ENCODE results near the gene ADAR. TPM values are rescaled to one million over a fixed set of nuclear protein-coding genes. Genes with fewer than 3 reads are reported as not detected.

The ADAR gene
- total and polyA plus RNA-seq, 10 donors: 25.6 to 249 (median 225) TPM

GRCh38 chr1:154575951-154576566 lies 31.9 kb downstream of the ADAR start:
- H3K4me1 ChIP-seq: peaks cover 4 to 32% (median 17%) of the 10 kb centered on the region in 6 donors
- no peak for DNase-seq
- H3K9me3 ChIP-seq: no peaks in the 10 kb centered on the region
- peak overlapping the region in 1 of 8 donors; percentile 67 for H3K27ac ChIP-seq
- intact Hi-C loops (cut with DNase I; ENCODE audit: low total_unique reads): no loop called here
- H3K27me3 ChIP-seq (replicated peaks in 1 of 7): peaks cover 0 to 9% (median 0%) of the 10 kb centered on the region in 7 donors
- WGBS, 5 donors: 76 to 88% (median 83%) methylated on average over 8 of the region's 8 CpGs
- H3K4me3 ChIP-seq: no peak overlapping the region
- H3K36me3 ChIP-seq: peaks cover 0 to 40% (median 26%) of the 10 kb centered on the region in 6 donors
- peak; percentile 5 to 49 (median 28) for TF ChIP-seq POLR2AphosphoS5 (IDR thresholded peaks at IDR 0.05)
- TF ChIP-seq POLR2A (IDR thresholded peaks at IDR 0.05): no peak

- WGBS, 5 donors: 81 to 85% (median 84%) methylated on average over 10 of the region's 10 CpGs
- Histone ChIP-seq H3K36me3 (peaks cover 0 to 32% (median 19%) of the 10 kb centered on the region in 6 donors), H3K9me3 (no peaks in the 10 kb centered on the region), H3K27me3 (replicated peaks in 1 of 7) (peaks cover 0 to 9% (median 0%) of the 10 kb centered on the region in 7 donors), H3K27ac (no peak overlapping the region), H3K4me3 (no peak overlapping the region), H3K4me1 (peaks cover 4 to 32% (median 17%) of the 10 kb centered on the region in 6 donors)
- intact Hi-C loops (cut with DNase I; ENCODE audit: low total_unique reads): no loop called here
- DNase-seq: no peak
- TF ChIP-seq POLR2AphosphoS5 (IDR thresholded peaks at IDR 0.05) (no peak), POLR2A (IDR thresholded peaks at IDR 0.05) (no peak), CTCF (IDR thresholded peaks at IDR 0.05 in 8 of 11, conservative IDR thresholded peaks at IDR 0.05 in 3 of 11) (no peak)
Measured at GRCh38 chr1:154575147-154575927, 32.6 kb downstream of the ADAR start.

- H3K9me3 ChIP-seq: no peaks in the 10 kb centered on the region
- no peak for DNase-seq
- 26 to 41% (median 33%) methylated on average over 7 of the region's 7 CpGs for WGBS, 5 donors
- intact Hi-C loops (cut with DNase I; ENCODE audit: low total_unique reads): no loop called here
- H3K4me3 ChIP-seq: no peak overlapping the region
- peaks cover 0 to 26% (median 13%) of the 10 kb centered on the region in 6 donors for H3K36me3 ChIP-seq
- H3K27me3 ChIP-seq (replicated peaks in 1 of 7): peaks cover 0 to 14% (median 0%) of the 10 kb centered on the region in 7 donors
- no peak overlapping the region for H3K27ac ChIP-seq
- peaks cover 4 to 31% (median 17%) of the 10 kb centered on the region in 6 donors for H3K4me1 ChIP-seq
- TF ChIP-seq POLR2A (IDR thresholded peaks at IDR 0.05) (no peak), CTCF (IDR thresholded peaks at IDR 0.05 in 8 of 11, conservative IDR thresholded peaks at IDR 0.05 in 3 of 11) (no peak), POLR2AphosphoS5 (IDR thresholded peaks at IDR 0.05) (no peak)
Measured at GRCh38 chr1:154574716-154575115, 33.3 kb downstream of the ADAR start.

- H3K4me1 ChIP-seq: peaks cover 4 to 19% (median 12%) of the 10 kb centered on the region in 6 donors
- intact Hi-C loops (cut with DNase I; ENCODE audit: low total_unique reads): no loop called here
Measured at GRCh38 chr1:154573168-154573510, 34.8 kb downstream of the ADAR start.

More at GRCh38 chr1:154573168-154573510, 34.8 kb downstream of the ADAR start:
- DNase-seq: no peak
- TF ChIP-seq POLR2A (IDR thresholded peaks at IDR 0.05) (no peak), CTCF (IDR thresholded peaks at IDR 0.05 in 8 of 11, conservative IDR thresholded peaks at IDR 0.05 in 3 of 11) (no peak), POLR2AphosphoS5 (IDR thresholded peaks at IDR 0.05) (no peak)
- WGBS, 5 donors: 59 to 85% (median 77%) methylated on average over 3 of the region's 3 CpGs
- Histone ChIP-seq H3K4me3 (no peak overlapping the region), H3K9me3 (no peaks in the 10 kb centered on the region), H3K36me3 (peaks cover 0 to 10% (median under 1%) of the 10 kb centered on the region in 6 donors), H3K27ac (no peak overlapping the region), H3K27me3 (replicated peaks in 1 of 7) (peaks cover 0 to 30% (median 7%) of the 10 kb centered on the region in 7 donors)

Data from spleen (tissue), 11 donors.